Fibroblast of lung (primary cell): ENCODE results near the gene HACE1. TPM values are rescaled to one million over a fixed set of nuclear protein-coding genes. Genes with fewer than 3 reads are reported as not detected.
A peak's percentile ranks its signal among the peaks of the same experiment; 100 is the strongest.
"Not testable (repeated sequence)": the region's sequence is repeated elsewhere in the genome, so short reads cannot be mapped to it uniquely, and the experiment has no call there.

ENCODE experiments used
- DNase-seq, 2 donors: peaks; one replicate each; pipeline versions ENCODE4 v3.0.0 to v3.0.0-alpha.2; 2010; ENCODE audit warnings: low read depth in 2 of 2
- H2AFZ ChIP-seq: 2 replicates; pipeline ENCODE4 v1.5.1; 2012; ENCODE audit warnings: low read length, control low read depth, inconsistent platforms
- H3K27ac ChIP-seq: 2 replicates; pipeline ENCODE4 v1.5.1; 2011; ENCODE audit warnings: low read length, control low read depth; ENCODE audit not compliant: insufficient read depth
- H3K27me3 ChIP-seq: 2 replicates; pipeline ENCODE4 v1.5.1; 2011; ENCODE audit warnings: mild to moderate bottlenecking, low read length; ENCODE audit not compliant: control insufficient read depth, insufficient read depth
- H3K36me3 ChIP-seq: 2 replicates; pipeline ENCODE4 v1.5.1; 2011; ENCODE audit warnings: low read length; ENCODE audit not compliant: control insufficient read depth, insufficient read depth
- H3K4me1 ChIP-seq: 2 replicates; pipeline ENCODE4 v1.5.1; 2011; ENCODE audit warnings: low read length; ENCODE audit not compliant: control insufficient read depth, insufficient read depth; ENCODE audit errors: extremely low read depth
- H3K4me2 ChIP-seq: 2 replicates; pipeline ENCODE4 v1.5.1; 2011; ENCODE audit warnings: low read length, control low read depth; ENCODE audit not compliant: insufficient read depth; ENCODE audit errors: extremely low read depth
- H3K4me3 ChIP-seq, 4 experiments: fragments of 200-600 bp in 1 of 4; sonication (generic) in 1 of 4; replicated peaks in 1 of 4; 2 replicates each; pipeline ENCODE4 v1.5.1; 2011 to 2016; ENCODE audit warnings: low read length in 4 of 4, low read depth in 3 of 4, mild to moderate bottlenecking in 3 of 4, control low read depth in 2 of 4, inconsistent platforms in 1 of 4, mixed read lengths in 1 of 4; ENCODE audit not compliant: insufficient read depth in 1 of 4; ENCODE audit errors: control extremely low read depth in 1 of 4
- H3K79me2 ChIP-seq: 2 replicates; pipeline ENCODE4 v1.5.1; 2012; ENCODE audit warnings: mild to moderate bottlenecking, low read length, inconsistent platforms; ENCODE audit not compliant: control insufficient read depth, insufficient read depth
- H3K9ac ChIP-seq: 2 replicates; pipeline ENCODE4 v1.5.1; 2011; ENCODE audit warnings: mild to moderate bottlenecking, low read length, control low read depth; ENCODE audit not compliant: insufficient read depth
- H3K9me3 ChIP-seq: 2 replicates; pipeline ENCODE4 v1.5.1; 2012; ENCODE audit warnings: low read depth, low read length; ENCODE audit not compliant: control insufficient read depth, insufficient read depth
- H4K20me1 ChIP-seq: 2 replicates; pipeline ENCODE4 v1.5.1; 2011; ENCODE audit warnings: low read length; ENCODE audit not compliant: control insufficient read depth, insufficient read depth; ENCODE audit errors: extremely low read depth
- CTCF ChIP-seq, 2 donors: IDR thresholded peaks in 1 of 2; conservative IDR thresholded peaks in 1 of 2; 1 replicate in 1 of 2; 2 replicates in 1 of 2; pipeline ENCODE4 v1.5.1; 2011 to 2012; ENCODE audit warnings: low read length in 2 of 2, control low read depth in 1 of 2, inconsistent platforms in 1 of 2, low read depth in 1 of 2, mild to moderate bottlenecking in 1 of 2
- EZH2 ChIP-seq: IDR thresholded peaks from 2 replicates; pipeline ENCODE4 v1.5.1; 2012; ENCODE audit warnings: low read length, control low read depth, mild to moderate bottlenecking; ENCODE audit errors: missing control alignments
- polyA plus RNA-seq, 2 donors: library from polyadenylated mRNA; depleted of rRNA in 1 of 2; stranded (reverse) in 1 of 2; unstranded in 1 of 2; fragments of >200 nt; gene quantifications; 2 replicates each; pipeline ENCODE4 v1.2.1, GENCODE V29; 2011 to 2012; ENCODE audit warnings: missing spikeins in 1 of 2
- total RNA-seq: library from RNA; depleted of rRNA; stranded (reverse); fragments of >200 nt; gene quantifications from 2 replicates; pipeline ENCODE4 v1.2.1, GENCODE V29; 2014

Gene HACE1
- total and polyA plus RNA-seq, 2 donors (not counting 1 experiment from before 2014, with no cell fraction given) = 10.8 to 26.3 TPM

- H3K4me3 ChIP-seq = no peak overlapping the region
- peak; percentile 3 to 19 for DNase-seq
- TF ChIP-seq CTCF (conservative IDR thresholded peaks at IDR 0.05 in 1 of 2, IDR thresholded peaks at IDR 0.05 in 1 of 2; ENCODE audit: low read depth in 1 of 2, low read length in 2 of 2) (no peak), EZH2 (no peak)
Measured at GRCh38 chr6:104754788-104755409, 104.8 kb downstream of the HACE1 start.

GRCh38 chr6:104753251-104753650 lies 106.5 kb downstream of the HACE1 start:
- Histone ChIP-seq H2AFZ (no peak overlapping the region), H4K20me1 (no peaks in the 10 kb centered on the region), H3K27me3 (no peaks in the 10 kb centered on the region), H3K27ac (no peak overlapping the region), H3K9ac (no peak overlapping the region), H3K9me3 (no peaks in the 10 kb centered on the region), H3K4me2 (no peak overlapping the region), H3K79me2 (no peaks in the 10 kb centered on the region), H3K4me3 (no peak overlapping the region), H3K36me3 (no peaks in the 10 kb centered on the region), H3K4me1 (no peaks in the 10 kb centered on the region)
- no peak for TF ChIP-seq EZH2
- TF ChIP-seq CTCF (conservative IDR thresholded peaks at IDR 0.05 in 1 of 2, IDR thresholded peaks at IDR 0.05 in 1 of 2; ENCODE audit: low read depth in 1 of 2, low read length in 2 of 2) = no peak
- DNase-seq = no peak

More at GRCh38 chr6:104754788-104755409, 104.8 kb downstream of the HACE1 start:
- Histone ChIP-seq H3K36me3 (no peaks in the 10 kb centered on the region), H3K4me2 (no peak overlapping the region), H3K27me3 (no peaks in the 10 kb centered on the region), H3K9ac (no peak overlapping the region), H4K20me1 (no peaks in the 10 kb centered on the region), H3K9me3 (no peaks in the 10 kb centered on the region), H3K4me1 (no peaks in the 10 kb centered on the region), H3K79me2 (no peaks in the 10 kb centered on the region), H3K27ac (no peak overlapping the region), H2AFZ (no peak overlapping the region)

GRCh38 chr6:104750449-104750848 lies 109.3 kb downstream of the HACE1 start:
- no peaks in the 10 kb centered on the region for H3K79me2 ChIP-seq
- TF ChIP-seq EZH2 (no peak), CTCF (conservative IDR thresholded peaks at IDR 0.05 in 1 of 2, IDR thresholded peaks at IDR 0.05 in 1 of 2; ENCODE audit: low read depth in 1 of 2, low read length in 2 of 2) (no peak)
- no peaks in the 10 kb centered on the region for H3K4me1 ChIP-seq
- no peak overlapping the region for H3K4me3 ChIP-seq
- no peak overlapping the region for H3K4me2 ChIP-seq
- H3K9me3 ChIP-seq = no peaks in the 10 kb centered on the region
- no peaks in the 10 kb centered on the region for H3K27me3 ChIP-seq
- H2AFZ ChIP-seq = no peak overlapping the region
- no peaks in the 10 kb centered on the region for H3K36me3 ChIP-seq
- no peak overlapping the region for H3K27ac ChIP-seq
- H3K9ac ChIP-seq = no peak overlapping the region
- DNase-seq = no peak
- no peaks in the 10 kb centered on the region for H4K20me1 ChIP-seq

GRCh38 chr6:104739124-104739523 lies 120.6 kb downstream of the HACE1 start:
- H3K79me2 ChIP-seq, H2AFZ ChIP-seq, H4K20me1 ChIP-seq, H3K9me3 ChIP-seq, DNase-seq, H3K9ac ChIP-seq, H3K4me2 ChIP-seq, H3K27me3 ChIP-seq, H3K36me3 ChIP-seq, H3K4me1 ChIP-seq, H3K4me3 ChIP-seq, H3K27ac ChIP-seq: not testable (repeated sequence)

GRCh38 chr6:104737567-104737966 lies 122.2 kb downstream of the HACE1 start:
- not testable (repeated sequence) for H2AFZ ChIP-seq, H3K4me1 ChIP-seq, DNase-seq, H3K9ac ChIP-seq, H4K20me1 ChIP-seq, H3K4me2 ChIP-seq, H3K9me3 ChIP-seq, H3K79me2 ChIP-seq, H3K27ac ChIP-seq, H3K27me3 ChIP-seq, H3K4me3 ChIP-seq, H3K36me3 ChIP-seq
